BLaER1 treated with 17β-estradiol and CSF1 and Interleukin-3, amounts not matched to agents 10 nM and 100 nM (cell line): ENCODE measurements around the gene GSDME.
A peak's percentile ranks its signal among the peaks of the same experiment; 100 is the strongest.

Experiments used
- H3K27ac ChIP-seq, 11 experiments: shearing (Covaris generic); formaldehyde crosslinking; 2 replicates each; pipeline ENCODE4 v1.8.1; 2022
- H3K27me3 ChIP-seq, 11 experiments: shearing (Covaris generic); formaldehyde crosslinking; 2 replicates each; pipeline ENCODE4 v1.8.1; 2022
- H3K36me3 ChIP-seq, 11 experiments: shearing (Covaris generic); formaldehyde crosslinking; 2 replicates each; pipeline ENCODE4 v1.8.1; 2022
- H3K4me1 ChIP-seq, 10 experiments: shearing (Covaris generic); formaldehyde crosslinking; 2 replicates each; pipeline ENCODE4 v1.8.1; 2022
- H3K4me2 ChIP-seq, 11 experiments: shearing (Covaris generic); formaldehyde crosslinking; 2 replicates each; pipeline ENCODE4 v1.8.1; 2022
- H3K4me3 ChIP-seq, 10 experiments: shearing (Covaris generic); formaldehyde crosslinking; 2 replicates each; pipeline ENCODE4 v1.8.1; 2022
- H3K9ac ChIP-seq, 11 experiments: shearing (Covaris generic); formaldehyde crosslinking; 2 replicates each; pipeline ENCODE4 v1.8.1; 2022
- H3K9me3 ChIP-seq, 11 experiments: shearing (Covaris generic); formaldehyde crosslinking; replicated peaks in 1 of 11; 2 replicates each; pipeline ENCODE4 v1.8.1; 2022
- H4K20me1 ChIP-seq, 11 experiments: shearing (Covaris generic); formaldehyde crosslinking; 2 replicates each; pipeline ENCODE4 v1.8.1; 2022
- Cebpa-rat ChIP-seq, 11 experiments: shearing (Covaris generic); IDR thresholded peaks; 2 replicates each; pipeline ENCODE4 v1.8.1; 2022

GSDME gene

GRCh38 chr7:24697416-24697815 lies 59.8 kb downstream of the GSDME start:
- Histone ChIP-seq H3K9me3 (no peaks in the 10 kb centered on the region), H3K4me3 (no peak overlapping the region), H3K4me2 (peak overlapping the region in 2 of 11 experiments; percentile 50 to 62; a peak in 3 of 22 replicates), H3K36me3 (peaks cover 8 to 31% (median 16%) of the 10 kb centered on the region in 11 experiments; a peak in 11 of 22 replicates), H3K27ac (no peak overlapping the region), H3K9ac (no peak overlapping the region), H4K20me1 (peaks cover 0 to 18% (median 0%) of the 10 kb centered on the region in 11 experiments; a peak in 5 of 22 replicates), H3K4me1 (peaks cover 0 to 15% (median 9%) of the 10 kb centered on the region in 10 experiments; a peak in 13 of 20 replicates), H3K27me3 (peaks cover 12 to 29% (median 20%) of the 10 kb centered on the region in 11 experiments; a peak in 18 of 22 replicates)
- TF ChIP-seq Cebpa-rat (IDR thresholded peaks at IDR 0.05), result no peak

GRCh38 chr7:24692592-24692991 lies 64.7 kb downstream of the GSDME start:
- H3K27me3 ChIP-seq, result no peaks in the 10 kb centered on the region
- no peaks in the 10 kb centered on the region for H4K20me1 ChIP-seq
- H3K4me3 ChIP-seq, result no peak overlapping the region
- H3K36me3 ChIP-seq, result peaks cover 6 to 54% (median 25%) of the 10 kb centered on the region in 11 experiments; a peak in 16 of 22 replicates
- peaks cover 0 to 2% (median 0%) of the 10 kb centered on the region in 10 experiments; a peak in 3 of 20 replicates for H3K4me1 ChIP-seq
- no peak overlapping the region for H3K4me2 ChIP-seq
- H3K9ac ChIP-seq, result no peak overlapping the region
- no peaks in the 10 kb centered on the region for H3K9me3 ChIP-seq
- TF ChIP-seq Cebpa-rat (IDR thresholded peaks at IDR 0.05), result no peak
- no peak overlapping the region for H3K27ac ChIP-seq

DNA sequence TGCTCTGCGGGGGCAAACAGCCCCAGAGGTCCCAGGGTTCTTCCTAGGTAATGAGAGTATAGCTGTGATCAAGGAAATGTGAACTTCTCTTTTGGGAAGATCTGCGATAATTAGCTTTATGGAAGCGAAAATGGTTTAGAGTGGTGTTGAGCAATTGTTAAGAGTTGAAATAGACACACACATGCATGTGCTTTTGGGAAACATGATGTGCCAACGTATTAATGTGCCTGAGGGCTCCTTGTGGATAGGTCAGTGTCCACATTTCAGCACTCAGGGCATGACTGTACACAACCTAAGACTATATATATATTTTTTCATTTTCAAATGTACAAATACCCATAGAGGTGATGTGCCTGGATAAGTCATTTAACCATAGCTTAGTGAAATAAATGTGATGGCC lies 67.0 kb downstream of the GSDME start:
- H4K20me1 ChIP-seq, result no peaks in the 10 kb centered on the region
- no peak overlapping the region for H3K9ac ChIP-seq
- H3K4me3 ChIP-seq, result no peak overlapping the region
- no peaks in the 10 kb centered on the region for H3K27me3 ChIP-seq
- no peak for TF ChIP-seq Cebpa-rat (IDR thresholded peaks at IDR 0.05)
- no peak overlapping the region for H3K4me2 ChIP-seq
- no peak overlapping the region for H3K27ac ChIP-seq
- H3K4me1 ChIP-seq, result no peaks in the 10 kb centered on the region
- peaks cover 0 to 67% (median 34%) of the 10 kb centered on the region in 11 experiments; a peak in 17 of 22 replicates for H3K36me3 ChIP-seq
- no peaks in the 10 kb centered on the region for H3K9me3 ChIP-seq

DNA sequence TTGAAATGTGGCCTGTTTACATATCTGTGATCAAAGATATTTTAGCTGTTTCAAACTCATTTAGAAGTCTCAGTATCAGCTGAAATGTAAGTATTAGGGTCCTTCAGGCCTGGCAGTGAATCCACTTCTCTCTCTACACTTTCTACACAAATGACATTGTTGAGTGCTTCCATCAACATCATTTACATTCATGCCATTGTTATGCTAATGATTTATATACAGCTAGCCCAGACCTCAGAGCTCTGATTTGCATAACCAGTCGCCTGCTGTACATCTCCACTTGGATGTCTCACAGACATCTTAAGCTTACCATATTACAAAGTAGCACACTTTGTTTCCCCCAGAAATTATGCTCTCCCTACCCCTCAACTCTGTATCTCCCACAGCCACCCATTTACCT lies 71.6 kb downstream of the GSDME start:
- Histone ChIP-seq H3K27ac (no peak overlapping the region), H3K4me3 (no peak overlapping the region), H3K4me2 (no peak overlapping the region), H4K20me1 (no peaks in the 10 kb centered on the region), H3K9ac (no peak overlapping the region), H3K36me3 (peaks cover 5 to 93% (median 55%) of the 10 kb centered on the region in 11 experiments; a peak in 20 of 22 replicates), H3K9me3 (no peaks in the 10 kb centered on the region), H3K4me1 (no peaks in the 10 kb centered on the region), H3K27me3 (no peaks in the 10 kb centered on the region)
- TF ChIP-seq Cebpa-rat (IDR thresholded peaks at IDR 0.05), result no peak

DNA sequence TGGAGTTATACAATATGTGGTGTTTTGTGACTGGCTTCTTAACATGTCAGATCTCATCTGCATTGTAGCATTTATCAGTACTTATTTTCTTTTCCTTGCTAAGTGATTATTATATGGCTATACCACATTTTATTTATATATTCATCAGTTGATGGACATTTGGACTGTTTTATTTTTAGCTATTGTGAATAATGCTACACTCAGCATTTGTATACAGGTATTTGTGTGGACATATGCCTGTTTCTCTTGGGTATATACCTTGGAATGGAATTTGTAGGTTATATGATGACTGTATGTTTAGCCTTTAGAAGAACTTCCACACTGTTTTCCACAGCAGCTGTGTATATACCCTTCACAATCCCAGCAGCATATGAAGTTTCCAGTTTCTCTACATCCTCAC lies 86.5 kb downstream of the GSDME start:
- Histone ChIP-seq H3K27me3 (no peaks in the 10 kb centered on the region), H3K36me3 (peaks cover 0 to 61% (median 16%) of the 10 kb centered on the region in 11 experiments; a peak in 16 of 22 replicates), H3K9me3 (peaks cover 0 to 12% (median 0%) of the 10 kb centered on the region in 11 experiments; a peak in 4 of 22 replicates), H3K9ac (no peak overlapping the region), H3K27ac (no peak overlapping the region), H3K4me3 (no peak overlapping the region), H3K4me2 (no peak overlapping the region), H4K20me1 (0 out of 22 replicates have a peak, but pooled peaks cover 0 to 8% (median 0%) of the 10 kb centered on the region in 11 experiments), H3K4me1 (peaks cover 0 to 8% (median 0%) of the 10 kb centered on the region in 10 experiments; a peak in 1 of 20 replicates)
- no peak for TF ChIP-seq Cebpa-rat (IDR thresholded peaks at IDR 0.05)

GRCh38 chr7:24669971-24670591 lies 87.2 kb downstream of the GSDME start:
- Histone ChIP-seq H3K27ac (no peak overlapping the region), H3K9me3 (peaks cover 0 to 11% (median 0%) of the 10 kb centered on the region in 11 experiments; a peak in 4 of 22 replicates), H3K9ac (no peak overlapping the region), H3K4me3 (no peak overlapping the region), H3K27me3 (no peaks in the 10 kb centered on the region), H3K4me2 (no peak overlapping the region; a peak in 1 of 22 replicates), H4K20me1 (0 out of 22 replicates have a peak, but pooled peaks cover 0 to 8% (median 0%) of the 10 kb centered on the region in 11 experiments), H3K36me3 (peaks cover 0 to 61% (median 16%) of the 10 kb centered on the region in 11 experiments; a peak in 16 of 22 replicates), H3K4me1 (peaks cover 0 to 8% (median 0%) of the 10 kb centered on the region in 10 experiments; a peak in 1 of 20 replicates)
- TF ChIP-seq Cebpa-rat (IDR thresholded peaks at IDR 0.05), result no peak

DNA sequence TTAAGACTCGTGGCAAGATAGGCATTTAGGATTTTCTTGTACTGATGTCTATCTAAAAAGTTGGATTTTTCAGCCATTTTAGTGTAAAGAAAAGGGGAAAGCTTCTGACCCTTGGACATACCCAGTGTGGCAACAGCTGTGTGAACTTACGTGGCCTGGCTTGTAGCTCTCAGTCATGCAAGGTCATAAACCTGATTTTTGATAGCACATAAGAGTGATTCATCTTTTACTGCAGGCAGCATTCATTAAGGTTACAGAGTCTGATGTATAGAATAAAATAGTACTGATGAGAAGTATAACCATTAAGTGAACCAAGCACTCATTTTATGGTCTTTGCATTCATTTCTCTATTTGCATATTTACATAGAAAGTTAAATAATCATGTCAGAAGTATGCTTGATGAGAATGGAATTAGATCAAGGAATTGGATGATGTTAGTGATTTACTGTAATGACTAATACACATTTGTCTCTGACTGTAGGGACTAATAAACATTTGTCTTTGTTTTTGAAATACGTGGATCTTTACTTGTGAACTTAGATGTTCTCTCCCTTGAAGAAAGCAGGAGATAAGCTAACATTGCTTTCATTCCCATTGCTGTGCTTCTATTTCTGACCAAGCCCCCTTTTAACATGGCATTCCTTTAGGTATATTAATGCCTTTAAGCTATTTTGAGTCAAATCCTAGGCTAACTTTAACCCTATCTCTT lies 88.2 kb downstream of the GSDME start:
- 0 out of 22 replicates have a peak, but pooled peaks cover 0 to 8% (median 0%) of the 10 kb centered on the region in 11 experiments for H4K20me1 ChIP-seq
- peaks cover 0 to 55% (median 13%) of the 10 kb centered on the region in 11 experiments; a peak in 14 of 22 replicates for H3K36me3 ChIP-seq
- H3K4me1 ChIP-seq, result peaks cover 0 to 8% (median 0%) of the 10 kb centered on the region in 10 experiments; a peak in 1 of 20 replicates
- H3K27me3 ChIP-seq, result no peaks in the 10 kb centered on the region
- TF ChIP-seq Cebpa-rat (IDR thresholded peaks at IDR 0.05), result no peak
- H3K9ac ChIP-seq, result no peak overlapping the region
- H3K27ac ChIP-seq, result no peak overlapping the region
- no peak overlapping the region for H3K4me2 ChIP-seq
- H3K9me3 ChIP-seq, result peaks cover 0 to 3% (median 0%) of the 10 kb centered on the region in 11 experiments; a peak in 4 of 22 replicates
- H3K4me3 ChIP-seq, result no peak overlapping the region

- no peaks in the 10 kb centered on the region for H3K9me3 ChIP-seq
Measured at GRCh38 chr7:24665564-24666294, 91.5 kb downstream of the GSDME start.

More at GRCh38 chr7:24665564-24666294, 91.5 kb downstream of the GSDME start:
- H3K4me2 ChIP-seq, result no peak overlapping the region
- H3K36me3 ChIP-seq, result peaks cover 0 to 35% (median 6%) of the 10 kb centered on the region in 11 experiments; a peak in 11 of 22 replicates
- TF ChIP-seq Cebpa-rat (IDR thresholded peaks at IDR 0.05), result no peak
- peaks cover 0 to 8% (median 0%) of the 10 kb centered on the region in 10 experiments; a peak in 1 of 20 replicates for H3K4me1 ChIP-seq
- no peak overlapping the region for H3K4me3 ChIP-seq
- H3K27me3 ChIP-seq, result no peaks in the 10 kb centered on the region
- H4K20me1 ChIP-seq, result 0 out of 22 replicates have a peak, but pooled peaks cover 0 to 8% (median 0%) of the 10 kb centered on the region in 11 experiments
- no peak overlapping the region for H3K27ac ChIP-seq
- H3K9ac ChIP-seq, result no peak overlapping the region
